Hepatocyte (in vitro differentiated cells): ENCODE results near the gene ENPP7. TPM values are rescaled to one million over a fixed set of nuclear protein-coding genes. Genes with fewer than 3 reads are reported as not detected.

Source experiments
- DNase-seq: peaks from one replicate; pipeline ENCODE4 v3.0.0-alpha.2; 2016; ENCODE audit warnings: low spot score
- H2AFZ ChIP-seq: fragments of 200-600 bp; sonication (generic); 2 replicates; pipeline ENCODE4 v1.6.0; 2016; ENCODE audit warnings: antibody characterized with exemption, mild to moderate bottlenecking
- H3K27ac ChIP-seq: fragments of 200-600 bp; sonication (generic); 2 replicates; pipeline ENCODE4 v1.5.1; 2016; ENCODE audit warnings: mild to moderate bottlenecking
- H3K27me3 ChIP-seq: fragments of 200-600 bp; sonication (generic); 2 replicates; pipeline ENCODE4 v1.6.1; 2016
- H3K36me3 ChIP-seq: fragments of 200-600 bp; sonication (generic); replicated peaks from 2 replicates; pipeline ENCODE4 v1.5.1; 2016; ENCODE audit warnings: low read depth; ENCODE audit not compliant: insufficient read depth
- H3K4me1 ChIP-seq: fragments of 200-600 bp; sonication (generic); 2 replicates; pipeline ENCODE4 v1.5.1; 2016; ENCODE audit warnings: mild to moderate bottlenecking, moderate library complexity; ENCODE audit not compliant: insufficient read depth
- H3K4me2 ChIP-seq: fragments of 200-600 bp; sonication (generic); 2 replicates; pipeline ENCODE4 v1.6.0; 2016
- H3K4me3 ChIP-seq: fragments of 200-600 bp; sonication (generic); 2 replicates; pipeline ENCODE4 v1.5.1; 2016; ENCODE audit warnings: mild to moderate bottlenecking
- H3K79me2 ChIP-seq: fragments of 200-600 bp; sonication (generic); 2 replicates; pipeline ENCODE4 v1.6.0; 2017; ENCODE audit warnings: mild to moderate bottlenecking
- H3K9me2 ChIP-seq: fragments of 200-600 bp; sonication (generic); replicated peaks from 2 replicates; pipeline ENCODE4 v1.6.0; 2017; ENCODE audit warnings: mild to moderate bottlenecking; ENCODE audit not compliant: insufficient read depth
- H3K9me3 ChIP-seq: fragments of 200-600 bp; sonication (generic); 2 replicates; pipeline ENCODE4 v1.5.1; 2016; ENCODE audit warnings: low read depth, mild to moderate bottlenecking
- H4K20me1 ChIP-seq: fragments of 200-600 bp; sonication (generic); 2 replicates; pipeline ENCODE4 v1.6.0; 2016; ENCODE audit warnings: mild to moderate bottlenecking; ENCODE audit not compliant: insufficient read depth, poor library complexity, severe bottlenecking
- CTCF ChIP-seq: fragments of 200-600 bp; sonication (generic); IDR thresholded peaks from 2 replicates; pipeline ENCODE4 v1.5.1; 2016; ENCODE audit warnings: antibody characterized with exemption, mild to moderate bottlenecking; ENCODE audit not compliant: poor library complexity
- EZH2 ChIP-seq: fragments of 200-600 bp; sonication (generic); IDR thresholded peaks from 2 replicates; pipeline ENCODE4 v1.6.1; 2016; ENCODE audit warnings: antibody characterized with exemption, mild to moderate bottlenecking, borderline replicate concordance
- EZH2phosphoT487 ChIP-seq: fragments of 200-600 bp; sonication (generic); IDR thresholded peaks from one replicate; pipeline ENCODE4 v1.6.1; 2018; ENCODE audit warnings: antibody characterized with exemption, mild to moderate bottlenecking, low read depth, moderate library complexity; ENCODE audit not compliant: unreplicated experiment, severe bottlenecking
- WGBS: methylation state at CpG from one replicate; pipeline ENCODE4 v1.1.6; 2016; ENCODE audit warnings: low lambda C conversion rate; ENCODE audit errors: missing lambda C conversion rate; 5-methylcytosine and 5-hydroxymethylcytosine counted together
- polyA plus RNA-seq: library from polyadenylated mRNA; unstranded; fragments of >200 nt; fragmentation: Nextera tagmentation; extraction: Ambion mirVana; gene quantifications from 2 replicates; pipeline ENCODE4 v1.2.1, GENCODE V29; 2016
- total RNA-seq: library from RNA; depleted of rRNA; stranded (reverse); fragments of >200 nt; gene quantifications from 2 replicates; pipeline ENCODE4 v1.2.3, GENCODE V29; 2014

The ENPP7 gene
- total and polyA plus RNA-seq, 2 experiments from 2014 or later, result 22.2 to 30.2 TPM

- no peaks in the 10 kb centered on the region for H3K36me3 ChIP-seq
- no peak overlapping the region for H3K4me3 ChIP-seq
- no peaks in the 10 kb centered on the region for H3K79me2 ChIP-seq
- no peak overlapping the region for H3K4me2 ChIP-seq
- peaks cover 15% of the 10 kb centered on the region for H3K4me1 ChIP-seq
- DNase-seq, result no peak
- no peaks in the 10 kb centered on the region for H3K27me3 ChIP-seq
- WGBS, result 94% methylated on average over 30 of the region's 30 CpGs
- no peaks in the 10 kb centered on the region for H3K9me3 ChIP-seq
- H3K9me2 ChIP-seq, result no peaks in the 10 kb centered on the region
- TF ChIP-seq EZH2 (no peak), EZH2phosphoT487 (no peak), CTCF (no peak)
- no peak overlapping the region for H3K27ac ChIP-seq
- no peak overlapping the region for H2AFZ ChIP-seq
- no peaks in the 10 kb centered on the region for H4K20me1 ChIP-seq
Observed at GRCh38 chr17:79737046-79737921, 6.5 kb downstream of the ENPP7 start.

DNA sequence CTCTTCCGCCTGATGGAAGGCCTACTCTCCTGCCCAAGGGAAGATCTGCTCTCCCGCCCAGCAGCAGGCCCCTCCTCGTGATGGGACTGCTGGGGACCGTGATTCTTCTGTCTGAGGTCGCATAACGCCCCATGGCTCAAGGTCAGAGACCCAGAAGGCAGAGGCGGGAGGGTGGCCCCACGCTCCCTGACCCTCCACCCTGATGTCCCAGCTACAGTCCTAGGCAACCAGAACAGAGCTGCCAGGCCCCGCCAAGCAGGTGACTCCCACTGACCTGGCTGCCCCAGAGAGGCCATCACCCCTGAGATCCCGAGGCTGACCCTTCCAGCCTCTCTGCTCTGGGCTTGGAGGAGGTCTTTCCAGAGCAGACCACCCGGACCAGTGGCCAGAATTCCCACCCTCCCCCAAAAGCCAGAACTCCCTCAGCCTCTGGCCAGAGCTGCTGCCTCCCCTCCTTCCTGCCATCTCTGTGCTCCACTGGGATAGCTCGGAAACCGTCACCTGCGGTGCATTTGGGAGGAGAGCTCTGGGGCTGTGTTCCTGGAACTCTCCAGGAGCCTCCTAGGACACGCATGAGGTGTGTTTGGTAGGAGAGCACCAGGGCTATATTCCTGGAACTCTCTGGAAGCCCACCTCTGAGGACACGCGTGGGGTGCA lies 7.3 kb downstream of the ENPP7 start:
- no peaks in the 10 kb centered on the region for H3K79me2 ChIP-seq
- H3K27ac ChIP-seq, result no peak overlapping the region
- H3K36me3 ChIP-seq, result no peaks in the 10 kb centered on the region
- H3K4me3 ChIP-seq, result no peak overlapping the region
- H3K4me1 ChIP-seq, result peaks cover 22% of the 10 kb centered on the region
- no peaks in the 10 kb centered on the region for H3K9me2 ChIP-seq
- WGBS, result 88% methylated on average over 17 of the region's 17 CpGs
- H3K4me2 ChIP-seq, result no peak overlapping the region
- no peaks in the 10 kb centered on the region for H3K27me3 ChIP-seq
- no peaks in the 10 kb centered on the region for H3K9me3 ChIP-seq
- H4K20me1 ChIP-seq, result no peaks in the 10 kb centered on the region
- TF ChIP-seq EZH2 (no peak), EZH2phosphoT487 (no peak), CTCF (no peak)
- no peak for DNase-seq
- H2AFZ ChIP-seq, result no peak overlapping the region

GRCh38 chr17:79738643-79739042 lies 7.9 kb downstream of the ENPP7 start:
- DNase-seq, result no peak
- Histone ChIP-seq H4K20me1 (no peaks in the 10 kb centered on the region), H3K27ac (no peak overlapping the region), H3K36me3 (no peaks in the 10 kb centered on the region), H3K4me1 (peaks cover 28% of the 10 kb centered on the region), H3K9me2 (no peaks in the 10 kb centered on the region), H3K4me2 (no peak overlapping the region), H3K4me3 (no peak overlapping the region), H2AFZ (no peak overlapping the region), H3K9me3 (no peaks in the 10 kb centered on the region), H3K27me3 (no peaks in the 10 kb centered on the region), H3K79me2 (no peaks in the 10 kb centered on the region)
- no peak for TF ChIP-seq EZH2
- no peak for TF ChIP-seq EZH2phosphoT487
- TF ChIP-seq CTCF, result no peak
- WGBS, result 92% methylated on average over 14 of the region's 14 CpGs
